Breast epithelium (tissue), 3 donors: ENCODE results near the gene DPH6.

ENCODE experiments used
- POLR2A ChIP-seq: fragments of 450-650 bp; IDR thresholded peaks from one replicate; pipeline ENCODE4 v1.6.1; 2016; ENCODE audit warnings: antibody characterized with exemption, mild to moderate bottlenecking, moderate library complexity
- TF ChIP-seq, protein P1 (sequence below), 3 donors: fragments of 450-650 bp; IDR thresholded peaks; one replicate each; pipeline ENCODE4 v1.5.1; 2016 to 2017; ENCODE audit warnings: antibody characterized with exemption in 3 of 3, mild to moderate bottlenecking in 3 of 3, moderate library complexity in 3 of 3

DNA sequence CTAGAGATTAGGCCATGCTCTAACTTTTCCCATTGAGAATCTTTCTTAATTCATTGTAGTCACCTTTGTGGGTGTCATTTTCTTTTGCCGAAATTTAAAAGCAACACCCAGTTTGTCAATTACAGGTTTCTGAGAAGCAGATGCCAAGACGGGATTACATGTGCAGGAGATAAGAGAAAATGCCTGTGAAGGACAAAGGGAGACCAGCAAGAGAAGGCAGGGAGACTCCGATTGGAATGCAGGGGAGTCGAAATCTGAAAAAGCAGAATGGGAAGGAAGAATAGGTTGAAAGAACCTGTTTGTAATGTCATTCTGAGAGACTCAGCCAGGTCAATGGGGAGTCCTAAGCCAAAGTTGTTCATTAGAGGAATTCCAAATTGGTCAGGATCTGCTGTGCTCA is 3.6 kb upstream of the DPH6 start:
- TF ChIP-seq, protein P1, sequence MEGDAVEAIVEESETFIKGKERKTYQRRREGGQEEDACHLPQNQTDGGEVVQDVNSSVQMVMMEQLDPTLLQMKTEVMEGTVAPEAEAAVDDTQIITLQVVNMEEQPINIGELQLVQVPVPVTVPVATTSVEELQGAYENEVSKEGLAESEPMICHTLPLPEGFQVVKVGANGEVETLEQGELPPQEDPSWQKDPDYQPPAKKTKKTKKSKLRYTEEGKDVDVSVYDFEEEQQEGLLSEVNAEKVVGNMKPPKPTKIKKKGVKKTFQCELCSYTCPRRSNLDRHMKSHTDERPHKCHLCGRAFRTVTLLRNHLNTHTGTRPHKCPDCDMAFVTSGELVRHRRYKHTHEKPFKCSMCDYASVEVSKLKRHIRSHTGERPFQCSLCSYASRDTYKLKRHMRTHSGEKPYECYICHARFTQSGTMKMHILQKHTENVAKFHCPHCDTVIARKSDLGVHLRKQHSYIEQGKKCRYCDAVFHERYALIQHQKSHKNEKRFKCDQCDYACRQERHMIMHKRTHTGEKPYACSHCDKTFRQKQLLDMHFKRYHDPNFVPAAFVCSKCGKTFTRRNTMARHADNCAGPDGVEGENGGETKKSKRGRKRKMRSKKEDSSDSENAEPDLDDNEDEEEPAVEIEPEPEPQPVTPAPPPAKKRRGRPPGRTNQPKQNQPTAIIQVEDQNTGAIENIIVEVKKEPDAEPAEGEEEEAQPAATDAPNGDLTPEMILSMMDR (IDR thresholded peaks at IDR 0.05) = no peak
- no peak for TF ChIP-seq POLR2A
